ENCODE results near the gene PHF11.
"Not testable (repeated sequence)": the region's sequence is repeated elsewhere in the genome, so short reads cannot be mapped to it uniquely, and the experiment has no call there.

The PHF11 gene

DNA sequence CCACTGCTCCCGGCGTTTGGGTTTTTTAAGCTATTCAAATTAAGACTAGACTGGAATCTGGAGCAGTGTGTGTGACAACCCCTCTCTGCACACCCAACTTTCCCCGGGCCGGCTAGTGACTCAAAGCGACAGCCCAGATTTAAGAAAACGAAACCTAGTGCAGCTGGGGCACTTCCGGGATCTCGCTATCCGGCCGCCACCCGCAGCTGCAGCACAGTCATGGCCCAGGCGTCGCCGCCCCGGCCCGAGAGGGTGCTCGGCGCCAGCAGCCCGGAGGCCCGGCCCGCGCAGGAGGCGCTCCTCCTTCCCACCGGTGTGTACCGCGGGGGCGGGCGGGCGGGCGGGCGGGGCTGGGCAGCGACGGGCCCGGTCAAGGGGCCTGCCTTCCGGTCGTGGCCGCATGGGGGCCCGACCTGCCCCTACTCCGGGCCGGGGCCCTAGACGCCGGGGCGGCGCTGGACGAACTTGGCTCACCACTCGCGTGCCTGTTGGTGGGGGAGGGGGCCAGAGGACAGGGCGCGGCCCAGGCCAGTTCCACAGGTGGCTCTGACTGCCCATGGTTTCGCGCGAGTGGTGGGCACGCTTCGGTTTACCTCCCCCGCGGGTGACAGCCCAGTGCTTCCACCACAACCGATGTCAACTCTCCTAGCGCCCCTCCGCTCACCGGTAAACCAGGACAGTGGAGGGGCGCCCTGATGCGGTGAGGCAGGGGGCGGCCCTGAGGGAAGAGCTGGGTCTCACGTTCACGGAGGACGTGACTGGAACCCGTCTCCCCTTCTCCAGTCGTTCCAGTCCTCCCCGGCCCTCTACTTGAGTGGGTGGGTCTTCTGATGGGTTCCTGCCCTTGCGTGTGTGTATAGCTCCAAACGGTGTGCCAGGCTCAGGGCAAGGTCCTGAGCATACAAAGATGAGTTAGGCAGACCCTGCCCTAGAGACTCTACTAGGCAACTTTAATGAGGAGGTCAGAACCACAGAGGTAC is at the start of gene PHF11:
PHF11 (plus strand) TSS at position 171 of the 980 bp plus-strand sequence; CDS start at position 220, 49 bp downstream.
- DNase-seq (ENCODE audit: low read depth), result peak; percentile 57

- no peak for DNase-seq (ENCODE audit: low read depth)
Observed at GRCh38 chr13:49446473-49446872, 49.3 kb upstream of the PHF11 start.

DNA sequence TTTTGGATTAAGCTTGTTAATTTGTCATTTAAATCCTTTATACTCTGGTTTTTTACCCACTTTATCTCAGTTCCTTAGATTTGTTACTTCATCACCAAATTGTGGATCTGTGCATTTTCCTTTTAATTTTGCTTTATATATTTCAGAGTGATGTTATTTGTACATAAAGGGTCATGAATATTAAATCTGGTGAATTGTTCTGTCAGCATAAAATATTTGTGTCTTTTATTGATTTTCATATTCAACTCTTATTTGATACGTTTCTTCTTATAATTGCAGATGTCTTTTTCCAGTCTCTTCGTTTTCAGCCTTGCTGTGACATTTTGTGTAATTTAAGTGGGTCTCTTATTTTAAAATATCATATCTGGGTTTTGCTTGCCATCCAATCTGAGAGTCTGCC is 47.0 kb upstream of the PHF11 start:
- DNase-seq (ENCODE audit: low read depth), result no peak

- DNase-seq (ENCODE audit: low read depth), result no peak
Observed at GRCh38 chr13:49450105-49450819, 45.5 kb upstream of the PHF11 start.

- no peak for DNase-seq (ENCODE audit: low read depth)
Observed at GRCh38 chr13:49452725-49453457, 42.9 kb upstream of the PHF11 start.

- no peak for DNase-seq (ENCODE audit: low read depth)
Observed at GRCh38 chr13:49453465-49453864, 42.3 kb upstream of the PHF11 start.

DNA sequence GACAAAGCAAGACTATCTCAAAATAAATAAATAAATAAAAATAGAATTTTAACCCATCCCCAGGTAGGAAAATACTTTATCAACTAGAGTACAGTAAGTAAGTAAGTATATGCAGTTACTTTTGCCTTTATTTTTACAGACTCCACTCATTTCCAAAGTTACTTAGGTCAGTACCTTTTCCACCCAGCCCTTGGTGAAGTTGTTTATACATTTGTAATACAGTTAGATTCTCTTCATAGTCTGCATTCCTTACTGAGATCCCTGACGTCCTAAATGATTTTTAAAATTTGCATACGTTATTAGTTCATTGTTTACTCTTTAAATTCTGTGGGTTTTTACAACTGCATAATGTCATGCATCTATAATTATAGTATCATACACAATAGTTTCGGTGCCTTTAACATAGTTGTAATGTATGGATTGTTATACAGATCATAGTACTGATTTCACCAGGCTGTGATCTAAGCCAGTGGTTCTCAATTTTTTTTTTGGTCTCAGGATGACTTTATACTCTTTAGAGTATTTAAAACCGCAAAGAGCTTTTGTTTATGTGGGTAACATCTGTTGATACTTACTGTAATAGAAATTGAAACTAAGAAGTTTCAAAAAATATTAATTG is 41.3 kb upstream of the PHF11 start:
- DNase-seq (ENCODE audit: low read depth), result no peak

DNA sequence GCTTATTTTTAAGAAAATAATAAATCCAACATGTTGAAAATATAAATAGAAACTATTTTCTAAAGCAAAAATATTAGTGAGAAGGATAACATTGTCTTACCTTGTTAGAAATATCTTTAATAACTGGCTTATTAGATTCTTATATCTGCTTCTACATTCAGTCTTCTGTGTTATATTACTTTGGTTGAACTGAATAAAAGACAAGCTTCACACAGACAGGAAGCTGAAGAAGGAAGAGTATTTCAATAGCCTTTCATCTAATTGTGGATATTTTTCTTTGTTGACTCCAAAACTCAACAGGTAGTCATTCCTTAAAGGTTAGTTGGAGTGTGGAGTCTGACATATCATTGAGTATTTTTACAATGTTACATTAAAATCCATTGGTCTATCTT is 40.8 kb upstream of the PHF11 start:
- no peak for DNase-seq (ENCODE audit: low read depth)

DNA sequence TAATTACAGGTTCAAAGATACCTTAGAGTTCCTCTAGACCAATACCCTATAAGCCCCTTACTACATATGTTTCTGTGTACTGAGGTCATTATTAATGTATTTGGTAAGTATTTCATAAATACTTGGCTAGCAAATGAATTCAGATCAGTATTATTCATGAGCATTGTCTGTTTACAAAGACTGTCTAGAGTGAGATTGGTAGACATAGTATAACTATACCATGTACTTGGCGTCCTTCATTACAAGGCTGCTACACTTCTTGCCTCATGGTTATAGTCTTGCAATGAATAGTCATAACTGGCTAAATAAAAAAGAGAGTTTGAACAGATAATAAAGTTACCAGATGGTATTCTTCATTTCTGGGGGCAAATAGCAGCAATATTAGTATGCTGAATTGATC is 39.6 kb upstream of the PHF11 start:
- no peak for DNase-seq (ENCODE audit: low read depth)

DNA sequence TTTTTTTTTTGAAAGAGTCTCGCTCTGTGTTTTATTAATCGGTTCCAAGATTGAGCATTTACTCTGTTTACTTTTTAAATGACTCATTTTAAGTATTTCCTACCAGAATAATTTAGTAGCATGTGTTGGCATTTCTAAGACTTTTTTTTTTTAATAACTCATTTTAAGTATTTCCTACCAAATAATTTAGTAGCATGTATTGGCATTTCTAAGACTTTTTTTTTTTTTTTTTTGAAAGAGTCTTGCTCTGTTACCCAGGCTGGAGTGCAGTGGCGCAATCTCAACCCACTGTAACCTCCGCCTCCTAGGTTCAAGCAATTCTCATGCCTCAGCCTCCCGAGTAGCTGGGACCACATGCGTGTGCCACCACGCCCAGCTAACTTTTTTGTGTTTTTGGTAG is 38.5 kb upstream of the PHF11 start:
- no peak for DNase-seq (ENCODE audit: low read depth)

GRCh38 chr13:49459580-49459979 is 36.2 kb upstream of the PHF11 start:
- no peak for DNase-seq (ENCODE audit: low read depth)

GRCh38 chr13:49464085-49464484 is 31.7 kb upstream of the PHF11 start:
- no peak for DNase-seq (ENCODE audit: low read depth)

GRCh38 chr13:49464621-49465325 is 31.0 kb upstream of the PHF11 start:
- no peak for DNase-seq (ENCODE audit: low read depth)

DNA sequence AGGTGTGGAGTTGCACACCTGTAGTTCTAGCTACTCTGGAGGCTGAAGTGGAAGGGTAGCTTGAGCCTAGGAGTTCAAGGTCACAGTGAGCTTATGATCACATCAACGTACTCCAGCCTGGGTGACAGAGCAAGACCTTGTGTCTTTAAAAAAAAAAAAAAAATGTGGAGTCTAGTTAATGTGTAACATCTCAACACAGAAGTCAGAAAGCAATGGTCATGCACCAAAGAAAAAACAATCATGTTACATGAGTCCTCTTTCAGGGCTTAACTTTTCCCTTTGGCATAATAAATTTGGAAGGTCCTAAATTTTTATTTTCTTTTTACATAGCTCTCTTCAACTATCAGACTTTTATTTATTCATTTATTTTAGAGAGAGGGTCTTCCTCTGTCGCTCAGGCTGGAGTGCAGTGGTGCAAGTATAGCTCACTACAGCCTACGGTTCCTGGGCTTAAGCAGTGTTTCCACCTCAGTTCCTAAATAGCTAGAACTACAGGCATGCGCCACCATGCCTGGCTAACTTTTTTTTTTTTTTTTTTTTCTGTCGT is 29.4 kb upstream of the PHF11 start:
- DNase-seq (ENCODE audit: low read depth), result no peak

DNA sequence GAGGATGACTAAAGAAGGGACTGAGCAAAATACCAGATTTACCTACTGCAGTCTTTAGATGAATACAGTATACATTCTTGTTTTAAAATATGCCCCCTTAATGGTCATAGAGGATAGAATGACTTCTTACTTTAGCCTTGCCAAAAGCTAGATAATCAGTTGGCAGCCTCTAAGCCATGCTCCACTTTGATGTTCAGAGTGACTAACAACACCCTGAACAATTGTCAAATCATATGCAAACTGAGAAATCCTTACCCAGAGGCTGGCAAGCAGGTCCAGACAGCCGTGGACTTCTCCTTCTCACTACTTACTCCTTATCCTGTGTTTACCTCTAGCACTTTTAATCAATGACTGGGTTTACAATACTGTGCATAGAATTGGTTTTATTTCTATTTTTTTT is 23.6 kb upstream of the PHF11 start:
- no peak for DNase-seq (ENCODE audit: low read depth)

DNA sequence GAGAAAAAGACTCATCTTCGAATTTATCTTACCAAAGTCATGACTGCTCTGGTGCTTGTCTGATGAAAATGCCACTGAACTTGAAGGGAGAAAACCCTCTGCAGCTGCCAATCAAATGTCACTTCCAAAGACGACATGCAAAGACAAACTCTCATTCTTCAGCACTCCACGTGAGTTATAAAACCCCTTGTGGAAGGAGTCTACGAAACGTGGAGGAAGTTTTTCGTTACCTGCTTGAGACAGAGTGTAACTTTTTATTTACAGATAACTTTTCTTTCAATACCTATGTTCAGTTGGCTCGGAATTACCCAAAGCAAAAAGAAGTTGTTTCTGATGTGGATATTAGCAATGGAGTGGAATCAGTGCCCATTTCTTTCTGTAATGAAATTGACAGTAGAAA is 19.2 kb upstream of the PHF11 start:
- DNase-seq (ENCODE audit: low read depth), result no peak

DNA sequence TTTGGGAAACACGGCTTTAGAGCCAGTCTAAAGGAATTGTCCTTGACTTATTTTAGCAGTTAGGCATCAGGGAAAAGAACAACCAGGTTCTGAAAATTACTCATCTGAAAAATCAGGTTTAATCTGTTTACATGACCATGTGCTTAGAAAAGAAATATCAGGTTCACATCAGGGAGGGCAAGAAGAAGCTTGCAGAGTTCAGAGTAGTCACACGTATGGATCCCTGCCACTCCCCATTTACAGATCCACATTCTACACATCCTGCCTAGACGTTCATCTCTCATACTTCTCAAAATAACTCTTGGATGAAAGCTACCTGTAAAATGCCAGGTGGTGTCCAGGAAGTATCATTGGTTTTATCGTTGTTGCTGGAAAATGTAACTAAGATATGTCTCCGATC is 14.0 kb upstream of the PHF11 start:
- DNase-seq (ENCODE audit: low read depth), result no peak

- DNase-seq (ENCODE audit: low read depth), result no peak
Observed at GRCh38 chr13:49488563-49488962, 7.2 kb upstream of the PHF11 start.

DNA sequence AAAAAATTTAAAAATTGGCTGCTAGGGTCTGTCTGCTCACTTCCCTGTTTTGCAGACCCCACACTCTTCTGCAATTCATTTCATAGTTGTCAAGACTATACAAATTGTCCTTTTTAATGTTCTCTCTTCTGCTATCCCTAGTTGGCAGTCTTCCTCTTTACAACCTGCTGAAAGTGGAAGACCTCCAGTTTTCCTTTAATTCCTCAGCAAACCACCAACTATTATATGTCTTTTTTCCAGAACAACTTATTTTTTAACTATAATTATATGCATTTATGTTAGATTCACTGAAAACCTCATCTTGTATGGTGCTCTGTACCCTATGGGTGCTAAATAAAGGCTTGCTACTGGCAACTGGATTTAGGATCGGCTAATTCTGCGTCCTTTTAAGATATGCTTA is 1.1 kb upstream of the PHF11 start:
- DNase-seq (ENCODE audit: low read depth), result no peak

DNA sequence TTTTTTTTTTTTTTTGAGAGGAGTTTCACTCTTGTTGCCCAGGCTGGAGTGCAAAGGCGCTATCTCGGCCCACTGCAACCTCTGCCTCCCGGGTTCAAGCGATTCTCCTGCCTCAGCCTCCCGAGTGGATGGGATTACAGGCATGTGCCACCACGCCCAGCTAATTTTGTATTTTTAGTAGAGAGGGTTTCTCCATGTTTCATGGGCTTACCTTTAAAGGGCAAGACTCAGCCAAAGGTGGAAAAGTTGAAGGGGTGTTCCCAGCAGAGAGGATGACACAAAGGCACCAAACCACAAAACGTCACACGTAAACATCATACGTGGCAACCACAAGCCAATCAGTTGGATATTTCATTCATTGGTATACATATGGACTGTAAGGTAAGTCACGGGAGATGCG is 1.1 kb downstream of the PHF11 start:
- not testable (repeated sequence) for DNase-seq (ENCODE audit: low read depth)

- no peak for DNase-seq (ENCODE audit: low read depth)
Observed at GRCh38 chr13:49497272-49497671, 1.5 kb downstream of the PHF11 start.
